ENCODE measurements around the gene FXYD2. TPM values are rescaled to one million over a fixed set of nuclear protein-coding genes. Genes with fewer than 3 reads are reported as not detected.

The FXYD2 gene
- total RNA-seq, 3 donors from 2014 or later: 1.2 to 9.1 (median 1.5) TPM

- Histone ChIP-seq H3K4me1 (ENCODE audit: low read depth) (no peaks in the 10 kb centered on the region), H3K9me3 (no peaks in the 10 kb centered on the region), H3K36me3 (ENCODE audit: low read depth) (no peaks in the 10 kb centered on the region), H3K4me3 (no peak overlapping the region)
- intact Hi-C loops (cut with DNase I, micrococcal nuclease): no loop called here
- ATAC-seq: no peak
- TF ChIP-seq CTCF (IDR thresholded peaks at IDR 0.05): no peak
- DNase-seq: no peak
Measured at GRCh38 chr11:117855186-117855845, 30.8 kb upstream of the FXYD2 start.

- Histone ChIP-seq H3K4me3 (no peak overlapping the region), H3K36me3 (ENCODE audit: low read depth) (no peaks in the 10 kb centered on the region), H3K4me1 (ENCODE audit: low read depth) (no peaks in the 10 kb centered on the region), H3K9me3 (no peaks in the 10 kb centered on the region)
- ATAC-seq (no peak), DNase-seq (no peak)
- intact Hi-C loops (cut with DNase I, micrococcal nuclease): no loop called here
- no peak for TF ChIP-seq CTCF (IDR thresholded peaks at IDR 0.05)
Measured at GRCh38 chr11:117852309-117852708, 27.8 kb upstream of the FXYD2 start.

- Histone ChIP-seq H3K9me3 (no peaks in the 10 kb centered on the region), H3K36me3 (ENCODE audit: low read depth) (no peaks in the 10 kb centered on the region), H3K4me1 (ENCODE audit: low read depth) (no peaks in the 10 kb centered on the region), H3K4me3 (no peak overlapping the region)
- DNase-seq: no peak
- no peak for ATAC-seq
- intact Hi-C loops (cut with DNase I, micrococcal nuclease): no loop called here
- no peak for TF ChIP-seq CTCF (IDR thresholded peaks at IDR 0.05)
Measured at GRCh38 chr11:117851852-117852251, 27.3 kb upstream of the FXYD2 start.

GRCh38 chr11:117851106-117851505 lies 26.6 kb upstream of the FXYD2 start:
- Histone ChIP-seq H3K4me1 (ENCODE audit: low read depth) (no peaks in the 10 kb centered on the region), H3K4me3 (no peak overlapping the region), H3K36me3 (ENCODE audit: low read depth) (no peaks in the 10 kb centered on the region), H3K9me3 (no peaks in the 10 kb centered on the region)
- no peak for TF ChIP-seq CTCF (IDR thresholded peaks at IDR 0.05)
- intact Hi-C loops (cut with DNase I, micrococcal nuclease): no loop called here
- peak; percentile 62 for ATAC-seq
- no peak for DNase-seq

- H3K9me3 ChIP-seq: no peaks in the 10 kb centered on the region
- DNase-seq (no peak), ATAC-seq (no peak)
- intact Hi-C loops (cut with DNase I, micrococcal nuclease): loop anchor here (10.0 kb wide), 2 partner anchors 65 to 205 kb away; no protein-coding TSS in a partner anchor
- no peak overlapping the region for H3K4me3 ChIP-seq
- H3K36me3 ChIP-seq (ENCODE audit: low read depth): no peaks in the 10 kb centered on the region
- H3K4me1 ChIP-seq (ENCODE audit: low read depth): no peaks in the 10 kb centered on the region
- TF ChIP-seq CTCF (IDR thresholded peaks at IDR 0.05): no peak
Measured at GRCh38 chr11:117849781-117850414, 25.4 kb upstream of the FXYD2 start.

All from mucosa of descending colon (tissue), 3 donors.